Common myeloid progenitor, CD34-positive (primary cell): ENCODE measurements around the gene PHF11.

Experiments
- CTCF ChIA-PET: fragments of 350-600 bp; sonication (Branson Sonifier 250); formaldehyde crosslinking; loops from one replicate; lab custom pipeline; 2021; ENCODE audit warnings: antibody characterized with exemption; lab: Charles Lee
- POLR2A ChIA-PET: fragments of 350-600 bp; sonication (Branson Sonifier 250); formaldehyde crosslinking; loops from one replicate; lab custom pipeline; 2021; ENCODE audit warnings: antibody characterized with exemption; lab: Charles Lee
- DNase-seq, 3 donors: peaks; one replicate each; pipeline versions ENCODE4 v3.0.0 to v3.0.0-alpha.2; 2013
- H3K27ac ChIP-seq, 2 experiments: 1 replicate in 1 of 2; 2 replicates in 1 of 2; pipeline ENCODE4 v1.7.0; 2013; ENCODE audit warnings: inconsistent platforms in 2 of 2, low read length in 2 of 2, mild to moderate bottlenecking in 2 of 2, low read depth in 1 of 2, moderate library complexity in 1 of 2; ENCODE audit not compliant: severe bottlenecking in 2 of 2, insufficient read depth in 1 of 2, poor library complexity in 1 of 2
- H3K27me3 ChIP-seq, 5 experiments: replicated peaks in 2 of 5; 1 replicate in 3 of 5; 2 replicates in 2 of 5; pipeline versions ENCODE4 v1.6.1 to v1.7.0; 2013; ENCODE audit warnings: low read length in 4 of 5, mild to moderate bottlenecking in 2 of 5, moderate library complexity in 2 of 5, inconsistent platforms in 1 of 5; ENCODE audit not compliant: insufficient read depth in 5 of 5, control insufficient read depth in 4 of 5
- H3K36me3 ChIP-seq, 4 experiments: 1 replicate in 2 of 4; 2 replicates in 2 of 4; pipeline versions ENCODE4 v1.6.1 to v1.7.0; 2013; ENCODE audit warnings: low read length in 3 of 4, control low read depth in 1 of 4, mild to moderate bottlenecking in 1 of 4; ENCODE audit not compliant: control insufficient read depth in 4 of 4, insufficient read depth in 4 of 4
- H3K4me1 ChIP-seq, 4 experiments: 1 replicate in 3 of 4; 2 replicates in 1 of 4; pipeline versions ENCODE4 v1.6.1 to v1.7.1; 2013; ENCODE audit warnings: low read length in 3 of 4, mild to moderate bottlenecking in 3 of 4, control low read depth in 1 of 4, inconsistent platforms in 1 of 4, moderate library complexity in 1 of 4; ENCODE audit not compliant: control insufficient read depth in 4 of 4, insufficient read depth in 4 of 4; ENCODE audit errors: control extremely low read depth in 1 of 4
- H3K4me3 ChIP-seq, 7 experiments: 1 replicate in 4 of 7; 2 replicates in 3 of 7; pipeline versions ENCODE4 v1.5.1 to v1.7.0; 2013; ENCODE audit warnings: mild to moderate bottlenecking in 7 of 7, low read length in 6 of 7, moderate library complexity in 6 of 7, inconsistent platforms in 2 of 7, low read depth in 2 of 7, control low read depth in 1 of 7; ENCODE audit not compliant: insufficient read depth in 4 of 7, control insufficient read depth in 1 of 7; ENCODE audit errors: extremely low read depth in 1 of 7
- H3K9me3 ChIP-seq, 5 experiments: 1 replicate in 4 of 5; 2 replicates in 1 of 5; pipeline versions ENCODE4 v1.6.1 to v1.7.1; 2013; ENCODE audit warnings: low read length in 4 of 5, mild to moderate bottlenecking in 2 of 5, inconsistent platforms in 1 of 5, low read depth in 1 of 5, moderate library complexity in 1 of 5; ENCODE audit not compliant: control insufficient read depth in 4 of 5, insufficient read depth in 2 of 5; ENCODE audit errors: control extremely low read depth in 1 of 5
- WGBS: methylation state at CpG from one replicate; pipeline ENCODE4 v1.1.5; 2013; ENCODE audit not compliant: insufficient coverage; 5-methylcytosine and 5-hydroxymethylcytosine counted together

PHF11 gene

GRCh38 chr13:49454388-49455006, 41.3 kb upstream of the PHF11 start:
- DNase-seq = peak in 2 of 3 donors; percentile 11 to 25
- no peak overlapping the region for H3K27ac ChIP-seq
- WGBS = no CpG with 5 or more reads among the region's 4 CpGs
- H3K36me3 ChIP-seq = peaks cover 7 to 23% (median 9%) of the 10 kb centered on the region in 4 experiments
- no peaks in the 10 kb centered on the region for H3K27me3 ChIP-seq
- H3K4me3 ChIP-seq = no peak overlapping the region
- POLR2A ChIA-PET = no interaction called here
- CTCF ChIA-PET = no interaction called here
- no peaks in the 10 kb centered on the region for H3K9me3 ChIP-seq
- H3K4me1 ChIP-seq = peaks cover 0 to 8% (median 4%) of the 10 kb centered on the region in 4 experiments

GRCh38 chr13:49455007-49455398, 40.8 kb upstream of the PHF11 start:
- Histone ChIP-seq H3K4me3 (no peak overlapping the region), H3K9me3 (no peaks in the 10 kb centered on the region), H3K4me1 (peaks cover 0 to 8% (median 2%) of the 10 kb centered on the region in 4 experiments), H3K36me3 (peaks cover 7 to 23% (median 13%) of the 10 kb centered on the region in 4 experiments), H3K27ac (no peak overlapping the region), H3K27me3 (no peaks in the 10 kb centered on the region)
- no peak for DNase-seq
- POLR2A ChIA-PET = no interaction called here
- CTCF ChIA-PET = interaction anchor here (1.0 kb wide), 1 partner anchor 10 kb away, joined by 3 read pairs; no protein-coding TSS in a partner anchor

- H3K4me3 ChIP-seq = no peak overlapping the region
- CTCF ChIA-PET = no interaction called here
- peaks cover 0 to 2% (median 0%) of the 10 kb centered on the region in 4 experiments for H3K4me1 ChIP-seq
- WGBS = no CpG with 5 or more reads among the region's 1 CpG
- POLR2A ChIA-PET = no interaction called here
- no peak for DNase-seq
- H3K36me3 ChIP-seq = peaks cover 15 to 33% (median 22%) of the 10 kb centered on the region in 4 experiments
- H3K9me3 ChIP-seq = peaks cover 0 to under 1% (median 0%) of the 10 kb centered on the region in 5 experiments
- H3K27ac ChIP-seq = no peak overlapping the region
- H3K27me3 ChIP-seq = no peaks in the 10 kb centered on the region
These were observed 39.6 kb upstream of the PHF11 start for GRCh38 chr13:49456156-49456555.

- POLR2A ChIA-PET = no interaction called here
- Histone ChIP-seq H3K27ac (no peak overlapping the region), H3K4me1 (peaks cover 0 to 2% (median 0%) of the 10 kb centered on the region in 4 experiments), H3K27me3 (no peaks in the 10 kb centered on the region), H3K9me3 (peaks cover 3 to 11% (median 8%) of the 10 kb centered on the region in 5 experiments), H3K36me3 (peaks cover 22 to 39% (median 31%) of the 10 kb centered on the region in 4 experiments), H3K4me3 (no peak overlapping the region)
- CTCF ChIA-PET = no interaction called here
- DNase-seq = no peak
- WGBS = no CpG with 5 or more reads among the region's 7 CpGs
These were observed 38.5 kb upstream of the PHF11 start for GRCh38 chr13:49457221-49457620.

GRCh38 chr13:49459580-49459979, 36.2 kb upstream of the PHF11 start:
- Histone ChIP-seq H3K4me1 (peaks cover 0 to under 1% (median 0%) of the 10 kb centered on the region in 4 experiments), H3K27ac (no peak overlapping the region), H3K27me3 (no peaks in the 10 kb centered on the region), H3K4me3 (no peak overlapping the region), H3K36me3 (peaks cover 39 to 50% (median 46%) of the 10 kb centered on the region in 4 experiments), H3K9me3 (peaks cover 9 to 27% (median 18%) of the 10 kb centered on the region in 5 experiments)
- POLR2A ChIA-PET = interaction anchor here (0.6 kb wide), 1 partner anchor 17 kb away, joined by 4 read pairs; no protein-coding TSS in a partner anchor
- DNase-seq = no peak
- WGBS = no CpG with 5 or more reads among the region's 1 CpG
- CTCF ChIA-PET = interaction anchor here (0.8 to 1.4 kb wide), 3 partner anchors 10 to 30 kb away, joined by 3 to 4 read pairs (median 3); no protein-coding TSS in a partner anchor

GRCh38 chr13:49464085-49464484, 31.7 kb upstream of the PHF11 start:
- no CpG with 5 or more reads among the region's 1 CpG for WGBS
- Histone ChIP-seq H3K9me3 (peaks cover 9 to 27% (median 18%) of the 10 kb centered on the region in 5 experiments), H3K27ac (no peak overlapping the region), H3K4me1 (no peaks in the 10 kb centered on the region), H3K36me3 (peaks cover 40 to 74% (median 59%) of the 10 kb centered on the region in 4 experiments), H3K4me3 (no peak overlapping the region), H3K27me3 (no peaks in the 10 kb centered on the region)
- ChIA-PET CTCF (no interaction called here), POLR2A (no interaction called here)
- no peak for DNase-seq

GRCh38 chr13:49464621-49465325, 31.0 kb upstream of the PHF11 start:
- WGBS = 92% methylated on average over 2 of the region's 4 CpGs
- ChIA-PET CTCF (interaction anchor here (0.6 to 0.7 kb wide), 4 partner anchors 15 to 959 kb away, joined by 3 to 4 read pairs (median 4); no protein-coding TSS in a partner anchor), POLR2A (no interaction called here)
- Histone ChIP-seq H3K27me3 (no peaks in the 10 kb centered on the region), H3K4me3 (no peak overlapping the region), H3K9me3 (peaks cover 9 to 27% (median 18%) of the 10 kb centered on the region in 5 experiments), H3K4me1 (no peaks in the 10 kb centered on the region), H3K27ac (no peak overlapping the region), H3K36me3 (peaks cover 39 to 76% (median 62%) of the 10 kb centered on the region in 4 experiments)
- no peak for DNase-seq
